Transverse colon (tissue), 4 donors: ENCODE results near the gene NOC4L. TPM values are rescaled to one million over a fixed set of nuclear protein-coding genes. Genes with fewer than 3 reads are reported as not detected.

Experiments used
- DNase-seq: peaks from one replicate; pipeline ENCODE4 v3.0.0-alpha.2; 2019
- H3K27ac ChIP-seq, 4 donors: fragments of 200-600 bp; sonication (generic); 2 replicates each; pipeline ENCODE4 v1.5.1; 2016 to 2018; ENCODE audit warnings: inconsistent platforms in 4 of 4
- H3K27me3 ChIP-seq: fragments of 200-600 bp; sonication (generic); 2 replicates; pipeline ENCODE4 v1.5.1; 2017; ENCODE audit warnings: inconsistent platforms
- H3K36me3 ChIP-seq, 4 donors: fragments of 200-600 bp; sonication (generic); 2 replicates each; pipeline ENCODE4 v1.5.1; 2017 to 2019; ENCODE audit warnings: inconsistent platforms in 4 of 4
- H3K4me1 ChIP-seq, 4 donors: fragments of 200-600 bp; sonication (generic); 2 replicates each; pipeline ENCODE4 v1.5.1; 2017 to 2020; ENCODE audit warnings: inconsistent platforms in 4 of 4
- H3K4me3 ChIP-seq, 4 donors: fragments of 200-600 bp; sonication (generic); 1 replicate in 1 of 4; 2 replicates in 3 of 4; pipeline versions ENCODE4 v1.5.1 to v1.6.1; 2017 to 2019; ENCODE audit warnings: inconsistent platforms in 4 of 4
- H3K9me3 ChIP-seq, 2 donors: fragments of 200-600 bp; sonication (generic); 2 replicates each; pipeline ENCODE4 v1.5.1; 2017 to 2019; ENCODE audit warnings: inconsistent platforms in 2 of 2
- CTCF ChIP-seq, 5 experiments: fragments of 200-600 bp in 3 of 5; fragments of 450-650 bp in 2 of 5; sonication (generic) in 3 of 5; IDR thresholded peaks; 1 replicate in 2 of 5; 2 replicates in 3 of 5; pipeline ENCODE4 v1.5.1; 2016 to 2017; ENCODE audit warnings: antibody characterized with exemption in 5 of 5, inconsistent platforms in 3 of 5, mild to moderate bottlenecking in 2 of 5, moderate library complexity in 1 of 5
- EP300 ChIP-seq: sonication (generic); formaldehyde crosslinking; IDR thresholded peaks from one replicate; pipeline ENCODE4 v1.6.1; 2017; ENCODE audit warnings: antibody characterized with exemption, low read depth
- POLR2A ChIP-seq: fragments of 450-650 bp; IDR thresholded peaks from one replicate; pipeline ENCODE4 v1.6.1; 2016; ENCODE audit warnings: antibody characterized with exemption, mild to moderate bottlenecking, moderate library complexity
- POLR2AphosphoS5 ChIP-seq, 3 donors: sonication (generic); formaldehyde crosslinking; IDR thresholded peaks; one replicate each; pipeline ENCODE4 v1.6.1; 2016; ENCODE audit warnings: antibody characterized with exemption in 3 of 3
- WGBS, 2 donors: methylation state at CpG; one replicate each; pipeline ENCODE4 v1.1.5; 2018; ENCODE audit warnings: low coverage in 1 of 2; 5-methylcytosine and 5-hydroxymethylcytosine counted together
- in situ Hi-C, 4 donors: fragments of 200-750 bp; cut with MboI; loops; one replicate each; pipeline versions ENCODE4 v1.15.0 to v1.15.1; 2017; ENCODE audit warnings: low sequenced_read_pairs in 3 of 4, low pct_ligation_motif_present in 1 of 4, low pct_unique_long_range_greater_than_20kb in 1 of 4
- intact Hi-C: fragments of 100-400 bp; cut with DNase I; formaldehyde crosslinking; loops from one replicate; pipeline ENCODE4 v1.15.1; 2023; ENCODE audit warnings: low total_unique reads
- total RNA-seq, 4 donors: library from RNA; depleted of rRNA; stranded (reverse); fragments of >200 nt; gene quantifications; one replicate each; pipeline ENCODE4 v1.1.0, GENCODE V29; 2016

Gene NOC4L
- 10 to 100 TPM in 2 of 4 donors, 1 to 10 TPM in 2; 5.2 to 12.6 (median 9.9) TPM for total RNA-seq

GRCh38 chr12:132144115-132144809 is at the start of gene NOC4L, which contains the start of gene DDX51:
NOC4L (plus strand) TSS chr12:132144457; CDS start chr12:132144489, 32 bp downstream.
DDX51 (minus strand) TSS chr12:132144319; CDS start chr12:132144296, 23 bp downstream.
- Histone ChIP-seq H3K36me3 (peaks cover 0 to 14% (median 2%) of the 10 kb centered on the region in 4 donors), H3K4me3 (peak within 1 kb of the TSS; percentile 62 to 96 (median 90)), H3K4me1 (peaks cover 16 to 24% (median 23%) of the 10 kb centered on the region in 4 donors), H3K27me3 (no peaks in the 10 kb centered on the region), H3K9me3 (no peaks in the 10 kb centered on the region), H3K27ac (peak within 1 kb of the TSS; percentile 84 to 92 (median 88))
- peak; percentile 95 for DNase-seq
- in situ Hi-C loops = no loop called here
- 1% methylated on average over 63 of the region's 100 CpGs; no CpG with 5 or more reads in 1 of the 2 donors for WGBS, 2 donors
- peak; percentile 69 for TF ChIP-seq POLR2A
- TF ChIP-seq POLR2AphosphoS5 (IDR thresholded peaks at IDR 0.05) = peak; percentile 93 to 95 (median 93)
- TF ChIP-seq EP300 = no peak
- TF ChIP-seq CTCF (IDR thresholded peaks at IDR 0.05) = peak in 1 of 5 experiments; percentile 31
- intact Hi-C loops = no loop called here

- Histone ChIP-seq H3K27ac (no peak overlapping the region), H3K27me3 (no peaks in the 10 kb centered on the region), H3K9me3 (no peaks in the 10 kb centered on the region), H3K4me3 (no peak overlapping the region), H3K36me3 (peaks cover 0 to 1% (median 0%) of the 10 kb centered on the region in 4 donors), H3K4me1 (no peaks in the 10 kb centered on the region)
- TF ChIP-seq CTCF (IDR thresholded peaks at IDR 0.05) (no peak), EP300 (no peak), POLR2A (no peak), POLR2AphosphoS5 (IDR thresholded peaks at IDR 0.05) (no peak)
- WGBS, 2 donors = 90 to 94% methylated on average over 9 to 11 of the region's 11 CpGs
- intact Hi-C loops = no loop called here
- no peak for DNase-seq
- in situ Hi-C loops = no loop called here
These were observed 48.5 kb upstream of the NOC4L start for GRCh38 chr12:132095520-132096409.

GRCh38 chr12:132099739-132100138 is 44.5 kb upstream of the NOC4L start:
- Histone ChIP-seq H3K4me1 (no peaks in the 10 kb centered on the region), H3K27ac (no peak overlapping the region), H3K36me3 (no peaks in the 10 kb centered on the region), H3K4me3 (no peak overlapping the region), H3K9me3 (no peaks in the 10 kb centered on the region), H3K27me3 (no peaks in the 10 kb centered on the region)
- intact Hi-C loops (no loop called here), in situ Hi-C loops (no loop called here)
- no peak for TF ChIP-seq CTCF (IDR thresholded peaks at IDR 0.05)
- no peak for TF ChIP-seq EP300
- 80 to 96% methylated on average over 1 to 10 of the region's 12 CpGs for WGBS, 2 donors
- DNase-seq = no peak

GRCh38 chr12:132100306-132101065 is 43.8 kb upstream of the NOC4L start:
- Histone ChIP-seq H3K9me3 (no peaks in the 10 kb centered on the region), H3K36me3 (no peaks in the 10 kb centered on the region), H3K4me3 (no peak overlapping the region), H3K27me3 (no peaks in the 10 kb centered on the region), H3K27ac (no peak overlapping the region), H3K4me1 (no peaks in the 10 kb centered on the region)
- TF ChIP-seq EP300 = no peak
- no peak for TF ChIP-seq POLR2AphosphoS5 (IDR thresholded peaks at IDR 0.05)
- no peak for TF ChIP-seq POLR2A
- TF ChIP-seq CTCF (IDR thresholded peaks at IDR 0.05) = no peak
- intact Hi-C loops = no loop called here
- no peak for DNase-seq
- in situ Hi-C loops = no loop called here
- WGBS, 2 donors = 97% methylated on average over 11 of the region's 13 CpGs; no CpG with 5 or more reads in 1 of the 2 donors
